ENCODE data around the gene NEK6. TPM values are rescaled to one million over a fixed set of nuclear protein-coding genes. Genes with fewer than 3 reads are reported as not detected.

Gene NEK6
- total RNA-seq, 1 donor from 2014 or later, result 14.7 TPM

- peaks cover 10% of the 10 kb centered on the region for H3K36me3 ChIP-seq (ENCODE audit: control insufficient read depth, insufficient read depth, low read length)
- TF ChIP-seq, protein P1, sequence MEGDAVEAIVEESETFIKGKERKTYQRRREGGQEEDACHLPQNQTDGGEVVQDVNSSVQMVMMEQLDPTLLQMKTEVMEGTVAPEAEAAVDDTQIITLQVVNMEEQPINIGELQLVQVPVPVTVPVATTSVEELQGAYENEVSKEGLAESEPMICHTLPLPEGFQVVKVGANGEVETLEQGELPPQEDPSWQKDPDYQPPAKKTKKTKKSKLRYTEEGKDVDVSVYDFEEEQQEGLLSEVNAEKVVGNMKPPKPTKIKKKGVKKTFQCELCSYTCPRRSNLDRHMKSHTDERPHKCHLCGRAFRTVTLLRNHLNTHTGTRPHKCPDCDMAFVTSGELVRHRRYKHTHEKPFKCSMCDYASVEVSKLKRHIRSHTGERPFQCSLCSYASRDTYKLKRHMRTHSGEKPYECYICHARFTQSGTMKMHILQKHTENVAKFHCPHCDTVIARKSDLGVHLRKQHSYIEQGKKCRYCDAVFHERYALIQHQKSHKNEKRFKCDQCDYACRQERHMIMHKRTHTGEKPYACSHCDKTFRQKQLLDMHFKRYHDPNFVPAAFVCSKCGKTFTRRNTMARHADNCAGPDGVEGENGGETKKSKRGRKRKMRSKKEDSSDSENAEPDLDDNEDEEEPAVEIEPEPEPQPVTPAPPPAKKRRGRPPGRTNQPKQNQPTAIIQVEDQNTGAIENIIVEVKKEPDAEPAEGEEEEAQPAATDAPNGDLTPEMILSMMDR (IDR thresholded peaks at IDR 0.05; ENCODE audit: insufficient read depth, low read length, severe bottlenecking), result no peak
Observed at GRCh38 chr9:124384210-124384609, 126.5 kb downstream of the NEK6 start.

GRCh38 chr9:124384846-124385245, 127.1 kb downstream of the NEK6 start:
- Histone ChIP-seq H3K4me3 (ENCODE audit: low read depth, low read length) (no peak overlapping the region), H3K36me3 (ENCODE audit: control insufficient read depth, insufficient read depth, low read length) (peaks cover 9% of the 10 kb centered on the region), H3K27me3 (ENCODE audit: control insufficient read depth, insufficient read depth, low read length) (no peaks in the 10 kb centered on the region)
- DNase-seq (ENCODE audit: low read depth), result no peak
- FAIRE-seq, result no peak
- TF ChIP-seq, protein P1 (IDR thresholded peaks at IDR 0.05; ENCODE audit: insufficient read depth, low read length, severe bottlenecking), result no peak

More at GRCh38 chr9:124384210-124384609, 126.5 kb downstream of the NEK6 start:
- Histone ChIP-seq H3K27me3 (ENCODE audit: control insufficient read depth, insufficient read depth, low read length) (no peaks in the 10 kb centered on the region), H3K4me3 (ENCODE audit: low read depth, low read length) (no peak overlapping the region)
- FAIRE-seq (no peak), DNase-seq (ENCODE audit: low read depth) (no peak)

GRCh38 chr9:124385623-124386022, 127.9 kb downstream of the NEK6 start:
- H3K36me3 ChIP-seq (ENCODE audit: control insufficient read depth, insufficient read depth, low read length), result peaks cover 7% of the 10 kb centered on the region
- H3K27me3 ChIP-seq (ENCODE audit: control insufficient read depth, insufficient read depth, low read length), result no peaks in the 10 kb centered on the region
- FAIRE-seq, result no peak
- H3K4me3 ChIP-seq (ENCODE audit: low read depth, low read length), result no peak overlapping the region
- no peak for DNase-seq (ENCODE audit: low read depth)
- TF ChIP-seq, protein P1 (IDR thresholded peaks at IDR 0.05; ENCODE audit: insufficient read depth, low read length, severe bottlenecking), result no peak

DNA sequence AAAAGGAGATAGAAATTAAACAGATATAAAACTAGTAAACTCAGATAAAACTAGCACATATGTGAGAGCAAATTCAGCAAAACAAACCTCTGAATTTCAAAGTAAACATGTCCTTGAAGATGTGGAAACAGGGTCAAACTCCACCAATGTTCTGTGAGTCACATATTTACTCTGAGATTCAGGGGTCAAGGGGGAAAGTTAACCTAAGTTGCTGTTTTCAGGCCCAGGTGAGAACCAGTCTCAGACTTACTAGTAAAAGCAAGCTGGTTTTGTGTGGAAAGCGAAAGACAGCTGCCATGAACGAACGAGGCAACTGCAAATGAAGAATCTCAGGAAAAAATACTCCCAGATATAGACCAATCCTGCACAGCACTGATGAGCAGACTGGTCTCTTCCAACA, 128.5 kb downstream of the NEK6 start:
- Histone ChIP-seq H3K27me3 (ENCODE audit: control insufficient read depth, insufficient read depth, low read length) (no peaks in the 10 kb centered on the region), H3K36me3 (ENCODE audit: control insufficient read depth, insufficient read depth, low read length) (peaks cover 5% of the 10 kb centered on the region), H3K4me3 (ENCODE audit: low read depth, low read length) (no peak overlapping the region)
- TF ChIP-seq, protein P1 (IDR thresholded peaks at IDR 0.05; ENCODE audit: insufficient read depth, low read length, severe bottlenecking), result no peak
- FAIRE-seq, result no peak
- no peak for DNase-seq (ENCODE audit: low read depth)

DNA sequence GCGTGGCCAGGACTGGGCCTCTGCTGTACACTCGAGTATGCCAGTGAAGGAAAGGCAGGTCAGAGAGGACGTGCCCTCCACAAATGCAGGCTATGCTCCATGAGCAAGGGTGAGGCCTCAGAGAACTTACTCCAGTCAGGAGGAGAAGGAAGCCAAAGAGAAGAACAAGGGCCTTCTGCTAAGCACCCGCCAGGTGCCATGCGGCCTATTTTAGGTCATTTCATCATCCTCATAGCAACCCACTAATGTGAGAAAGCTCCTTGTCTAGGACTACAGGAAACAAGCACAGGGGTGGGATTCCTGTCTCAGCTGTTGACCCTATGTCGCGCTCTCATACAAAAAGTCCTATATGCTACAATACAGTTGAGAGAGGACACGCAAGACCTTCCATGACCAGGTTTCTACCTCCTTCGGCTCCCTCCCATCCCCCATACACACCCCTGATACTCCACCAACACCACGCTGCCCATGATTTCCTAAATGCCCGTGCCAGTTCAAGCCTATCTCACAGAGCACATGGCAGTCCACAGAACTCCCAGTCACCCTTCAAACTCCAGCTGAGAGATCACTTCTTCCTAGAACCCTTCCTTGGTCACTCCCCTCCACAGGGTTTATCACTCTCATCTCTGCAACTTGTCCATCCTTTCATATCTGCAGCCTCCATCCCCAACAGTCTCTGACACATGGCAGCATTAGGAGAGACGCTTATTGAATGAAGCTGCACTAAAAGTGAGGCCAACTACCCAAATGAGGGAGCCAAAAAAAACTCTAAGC, 130.7 kb downstream of the NEK6 start:
- Histone ChIP-seq H3K27me3 (ENCODE audit: control insufficient read depth, insufficient read depth, low read length) (no peaks in the 10 kb centered on the region), H3K36me3 (ENCODE audit: control insufficient read depth, insufficient read depth, low read length) (peaks cover 3% of the 10 kb centered on the region), H3K4me3 (ENCODE audit: low read depth, low read length) (no peak overlapping the region)
- DNase-seq (ENCODE audit: low read depth) (no peak), FAIRE-seq (no peak)
- TF ChIP-seq, protein P1 (IDR thresholded peaks at IDR 0.05; ENCODE audit: insufficient read depth, low read length, severe bottlenecking), result no peak
